Type B pancreatic cell (in vitro differentiated cells): ENCODE measurements around the gene SNX11. TPM values are rescaled to one million over a fixed set of nuclear protein-coding genes. Genes with fewer than 3 reads are reported as not detected.

ENCODE experiments used
- DNase-seq: peaks from one replicate; pipeline ENCODE4 v3.0.0; 2021; ENCODE audit warnings: mixed read lengths; ENCODE audit not compliant: unreplicated experiment; ENCODE audit errors: extremely low spot score
- H3K27ac Mint-ChIP-seq: 2 replicates; pipeline ENCODE4 v1.8.0; 2021; ENCODE audit warnings: mild to moderate bottlenecking, mixed read lengths
- H3K27me3 Mint-ChIP-seq: 2 replicates; pipeline ENCODE4 v1.8.0; 2021; ENCODE audit warnings: mixed read lengths
- H3K36me3 Mint-ChIP-seq: 2 replicates; pipeline ENCODE4 v1.8.0; 2021; ENCODE audit warnings: mixed read lengths
- H3K4me1 Mint-ChIP-seq: one replicate; pipeline ENCODE4 v1.8.0; 2021; ENCODE audit warnings: mixed read lengths; ENCODE audit not compliant: unreplicated experiment
- H3K4me3 Mint-ChIP-seq: 2 replicates; pipeline ENCODE4 v1.8.0; 2021; ENCODE audit warnings: mild to moderate bottlenecking, mixed read lengths
- H3K9me3 Mint-ChIP-seq: 2 replicates; pipeline ENCODE4 v1.8.0; 2021; ENCODE audit warnings: mixed read lengths
- CTCF ChIP-seq: fragments of 200-600 bp; sonication (generic); conservative IDR thresholded peaks from 2 replicates; pipeline ENCODE4 v1.5.0; 2021; ENCODE audit warnings: antibody characterized with exemption, mild to moderate bottlenecking
- total RNA-seq: library from RNA; stranded (reverse); gene quantifications from 2 replicates; pipeline ENCODE4 v1.2.1, GENCODE V29; 2021; ENCODE audit warnings: low replicate concordance

The SNX11 gene
- total RNA-seq, 1 donor from 2014 or later = 19.1 TPM

GRCh38 chr17:48110761-48111160, 3.2 kb downstream of the SNX11 start:
- TF ChIP-seq CTCF = no peak
- Mint-ChIP-seq H3K4me3 (no peak overlapping the region), H3K27me3 (no peaks in the 10 kb centered on the region), H3K9me3 (no peaks in the 10 kb centered on the region), H3K27ac (no peak overlapping the region), H3K4me1 (peaks cover 26% of the 10 kb centered on the region), H3K36me3 (peaks cover 4% of the 10 kb centered on the region)
- DNase-seq = no peak

GRCh38 chr17:48111937-48112241, 4.3 kb downstream of the SNX11 start:
- H3K4me1 Mint-ChIP-seq = peaks cover 26% of the 10 kb centered on the region
- no peak overlapping the region for H3K27ac Mint-ChIP-seq
- TF ChIP-seq CTCF = no peak
- no peak for DNase-seq
- no peaks in the 10 kb centered on the region for H3K27me3 Mint-ChIP-seq
- H3K36me3 Mint-ChIP-seq = peaks cover 4% of the 10 kb centered on the region
- H3K4me3 Mint-ChIP-seq = no peak overlapping the region
- H3K9me3 Mint-ChIP-seq = no peaks in the 10 kb centered on the region

- H3K4me3 Mint-ChIP-seq = no peak overlapping the region
- H3K27me3 Mint-ChIP-seq = no peaks in the 10 kb centered on the region
- no peak for DNase-seq
- H3K4me1 Mint-ChIP-seq = peaks cover 20% of the 10 kb centered on the region
- H3K27ac Mint-ChIP-seq = no peak overlapping the region
- TF ChIP-seq CTCF = no peak
- H3K36me3 Mint-ChIP-seq = peaks cover 8% of the 10 kb centered on the region
- no peaks in the 10 kb centered on the region for H3K9me3 Mint-ChIP-seq
These were observed 5.7 kb downstream of the SNX11 start for GRCh38 chr17:48113201-48113676.

- H3K36me3 Mint-ChIP-seq = peaks cover 7% of the 10 kb centered on the region
- DNase-seq = no peak
- H3K4me1 Mint-ChIP-seq = peaks cover 20% of the 10 kb centered on the region
- no peak for TF ChIP-seq CTCF
- H3K27ac Mint-ChIP-seq = no peak overlapping the region
- H3K27me3 Mint-ChIP-seq = no peaks in the 10 kb centered on the region
- no peak overlapping the region for H3K4me3 Mint-ChIP-seq
- no peaks in the 10 kb centered on the region for H3K9me3 Mint-ChIP-seq
These were observed 14.5 kb downstream of the SNX11 start for GRCh38 chr17:48121923-48122664.

- no peak overlapping the region for H3K27ac Mint-ChIP-seq
- no peak for TF ChIP-seq CTCF
- H3K36me3 Mint-ChIP-seq = peaks cover 7% of the 10 kb centered on the region
These were observed 15.1 kb downstream of the SNX11 start for GRCh38 chr17:48122665-48123045.

More at GRCh38 chr17:48122665-48123045, 15.1 kb downstream of the SNX11 start:
- H3K4me3 Mint-ChIP-seq = no peak overlapping the region
- H3K27me3 Mint-ChIP-seq = no peaks in the 10 kb centered on the region
- no peaks in the 10 kb centered on the region for H3K9me3 Mint-ChIP-seq
- peaks cover 20% of the 10 kb centered on the region for H3K4me1 Mint-ChIP-seq
- DNase-seq = no peak
